H1 (cell line): ENCODE measurements around the gene CTIF. TPM values are rescaled to one million over a fixed set of nuclear protein-coding genes. Genes with fewer than 3 reads are reported as not detected.

Experiments used
- CTCF ChIA-PET: fragments of 300-600 bp; sonication (Branson Sonifier 250); formaldehyde crosslinking; loops from one replicate; lab custom pipeline; 2021; ENCODE audit not compliant: partially characterized antibody; lab: Charles Lee
- POLR2A ChIA-PET: fragments of 300-600 bp; sonication (Branson Sonifier 250); formaldehyde crosslinking; loops from one replicate; lab custom pipeline; 2021; ENCODE audit warnings: inconsistent platforms; ENCODE audit not compliant: partially characterized antibody; lab: Charles Lee
- DNase-seq, 2 experiments: peaks; one replicate each; pipeline versions ENCODE4 v3.0.0 to v3.0.0-alpha.2; 2010 to 2022; ENCODE audit warnings: low spot score in 2 of 2, low read depth in 1 of 2, mixed read lengths in 1 of 2
- FAIRE-seq: peaks from 2 replicates; lab custom pipeline; 2011; peaks lifted over from hg19 to GRCh38; lab: Jason Lieb, UNC
- H2AFZ ChIP-seq: 2 replicates; pipeline ENCODE4 v1.8.1; 2012; ENCODE audit warnings: low read length, inconsistent platforms
- H2AK5ac ChIP-seq: 2 replicates; pipeline ENCODE4 v1.6.1; 2013; ENCODE audit warnings: low read depth, low read length
- H2BK120ac ChIP-seq: replicated peaks from 2 replicates; pipeline ENCODE3; 2013; ENCODE audit warnings: low read depth, low read length, inconsistent platforms
- H2BK12ac ChIP-seq: 2 replicates; pipeline ENCODE4 v1.6.1; 2013; ENCODE audit warnings: low read depth, low read length
- H2BK15ac ChIP-seq: 2 replicates; pipeline ENCODE4 v1.6.1; 2013; ENCODE audit warnings: low read length
- H2BK20ac ChIP-seq: 2 replicates; pipeline ENCODE4 v1.6.1; 2013; ENCODE audit warnings: low read length
- H2BK5ac ChIP-seq: 2 replicates; pipeline ENCODE4 v1.6.1; 2013; ENCODE audit warnings: low read depth, low read length
- H3K14ac ChIP-seq: 2 replicates; pipeline ENCODE4 v1.6.1; 2013; ENCODE audit warnings: inconsistent platforms; ENCODE audit not compliant: insufficient read length
- H3K18ac ChIP-seq: 2 replicates; pipeline ENCODE4 v1.6.1; 2013; ENCODE audit warnings: low read length; ENCODE audit errors: extremely low read depth
- H3K23ac ChIP-seq: 2 replicates; pipeline ENCODE4 v1.6.1; 2013; ENCODE audit warnings: inconsistent platforms; ENCODE audit not compliant: insufficient read length
- H3K23me2 ChIP-seq: 2 replicates; pipeline ENCODE4 v1.6.1; 2013; ENCODE audit warnings: low read depth, low read length
- H3K27ac ChIP-seq: 2 replicates; pipeline ENCODE4 v1.6.1; 2011; ENCODE audit warnings: low read depth, low read length, inconsistent platforms
- H3K27me3 ChIP-seq, 4 experiments: replicated peaks in 1 of 4; 1 replicate in 1 of 4; 2 replicates in 3 of 4; pipeline versions ENCODE4 v1.6.1 to v1.8.1; 2011 to 2013; ENCODE audit warnings: low read length in 3 of 4, mild to moderate bottlenecking in 3 of 4, inconsistent platforms in 2 of 4, mixed read lengths in 2 of 4, moderate library complexity in 1 of 4; ENCODE audit not compliant: control insufficient read depth in 3 of 4, insufficient read depth in 3 of 4; ENCODE audit errors: extremely low read depth in 1 of 4
- H3K36me3 ChIP-seq, 4 experiments: 2 replicates each; pipeline versions ENCODE4 v1.6.1 to v1.8.1; 2011 to 2013; ENCODE audit warnings: mild to moderate bottlenecking in 4 of 4, low read length in 3 of 4, moderate library complexity in 2 of 4, control low read depth in 1 of 4, inconsistent platforms in 1 of 4; ENCODE audit not compliant: insufficient read depth in 4 of 4, control insufficient read depth in 2 of 4
- H3K4ac ChIP-seq: replicated peaks from 2 replicates; pipeline ENCODE3; 2013; ENCODE audit warnings: low read length, low read depth, mixed read lengths, inconsistent platforms; ENCODE audit not compliant: insufficient read length
- H3K4me1 ChIP-seq, 4 experiments: replicated peaks in 1 of 4; 1 replicate in 1 of 4; 2 replicates in 3 of 4; pipeline versions ENCODE4 v1.6.1 to v1.8.1; 2011 to 2013; ENCODE audit warnings: low read length in 3 of 4, inconsistent platforms in 2 of 4, mixed read lengths in 1 of 4; ENCODE audit not compliant: insufficient read depth in 4 of 4, control insufficient read depth in 3 of 4
- H3K4me2 ChIP-seq, 2 experiments: 2 replicates each; pipeline versions ENCODE4 v1.6.1 to v1.8.1; 2011 to 2013; ENCODE audit warnings: low read depth in 2 of 2, low read length in 2 of 2, control low read depth in 1 of 2, inconsistent platforms in 1 of 2, mild to moderate bottlenecking in 1 of 2; ENCODE audit not compliant: insufficient read depth in 1 of 2
- H3K4me3 ChIP-seq, 4 experiments: fragments of 200-600, 300-600 bp in 1 of 4; sonication (generic), shearing (Covaris generic), sonication (Bioruptor Twin) in 1 of 4; 2 replicates each; pipeline versions ENCODE4 v1.5.1 to v1.8.1; 2011 to 2016; ENCODE audit warnings: low read length in 4 of 4, low read depth in 3 of 4, control low read depth in 2 of 4, inconsistent platforms in 2 of 4, mild to moderate bottlenecking in 2 of 4, mixed read lengths in 1 of 4, moderate library complexity in 1 of 4; ENCODE audit not compliant: insufficient read depth in 2 of 4; ENCODE audit errors: extremely low read depth in 1 of 4
- H3K56ac ChIP-seq: replicated peaks from 2 replicates; pipeline ENCODE3; 2013; ENCODE audit warnings: low read depth, mild to moderate bottlenecking, mixed read lengths, low read length, inconsistent platforms; ENCODE audit not compliant: insufficient read length
- H3K79me1 ChIP-seq: 2 replicates; pipeline ENCODE4 v1.6.1; 2013; ENCODE audit warnings: low read depth, low read length, control low read depth
- H3K79me2 ChIP-seq, 2 experiments: 2 replicates each; pipeline versions ENCODE4 v1.6.1 to v1.8.1; 2012 to 2013; ENCODE audit warnings: low read length in 2 of 2, mild to moderate bottlenecking in 2 of 2, inconsistent platforms in 1 of 2; ENCODE audit not compliant: insufficient read depth in 2 of 2, control insufficient read depth in 1 of 2
- H3K9ac ChIP-seq, 4 experiments: replicated peaks in 1 of 4; 1 replicate in 1 of 4; 2 replicates in 3 of 4; pipeline versions ENCODE4 v1.6.1 to v1.8.1; 2011 to 2013; ENCODE audit warnings: low read depth in 3 of 4, low read length in 3 of 4, control low read depth in 2 of 4, mild to moderate bottlenecking in 2 of 4, moderate library complexity in 2 of 4, inconsistent platforms in 1 of 4; ENCODE audit errors: extremely low read depth in 1 of 4
- H3K9me3 ChIP-seq, 2 experiments: 2 replicates each; pipeline versions ENCODE4 v1.6.1 to v1.8.1; 2012 to 2013; ENCODE audit warnings: mild to moderate bottlenecking in 2 of 2, moderate library complexity in 2 of 2, control low read depth in 1 of 2, inconsistent platforms in 1 of 2, low read depth in 1 of 2, low read length in 1 of 2, mixed read lengths in 1 of 2; ENCODE audit not compliant: insufficient read depth in 2 of 2
- H4K20me1 ChIP-seq, 2 experiments: replicated peaks in 1 of 2; 2 replicates each; pipeline versions ENCODE3 to v1.8.1; 2011 to 2013; ENCODE audit warnings: inconsistent platforms in 2 of 2, low read length in 2 of 2, mild to moderate bottlenecking in 1 of 2; ENCODE audit not compliant: insufficient read depth in 2 of 2, control insufficient read depth in 1 of 2
- H4K5ac ChIP-seq: 2 replicates; pipeline ENCODE4 v1.6.1; 2013; ENCODE audit warnings: low read length, low read depth, mixed read lengths, inconsistent platforms; ENCODE audit not compliant: insufficient read length
- H4K8ac ChIP-seq: 2 replicates; pipeline ENCODE4 v1.8.0; 2013; ENCODE audit warnings: mild to moderate bottlenecking, moderate library complexity, low read length, inconsistent platforms; ENCODE audit not compliant: insufficient read depth; ENCODE audit errors: extremely low read depth
- H4K91ac ChIP-seq: replicated peaks from 2 replicates; pipeline ENCODE3; 2013; ENCODE audit warnings: low read length, mixed read lengths, inconsistent platforms; ENCODE audit not compliant: insufficient read length
- ASH2L ChIP-seq: fragments of 200-600, 300-600 bp; sonication (generic); IDR thresholded peaks from one replicate; pipeline ENCODE4 v1.7.1; 2017; ENCODE audit warnings: low read length
- CHD2 ChIP-seq: IDR thresholded peaks from 2 replicates; pipeline ENCODE4 v1.6.1; 2012; ENCODE audit warnings: low read length, improper control_type of control experiment
- EGR1 ChIP-seq: IDR thresholded peaks from 2 replicates; pipeline ENCODE4 v1.6.1; 2011; ENCODE audit warnings: low read depth, low read length, borderline replicate concordance
- GTF2F1 ChIP-seq: IDR thresholded peaks from 2 replicates; pipeline ENCODE4 v1.6.1; 2012; ENCODE audit warnings: low read depth, low read length, improper control_type of control experiment, borderline replicate concordance
- HDAC2 ChIP-seq, 2 experiments: fragments of 300-600 bp in 1 of 2; sonication (generic) in 1 of 2; IDR thresholded peaks; 2 replicates each; pipeline ENCODE4 v1.6.1; 2011 to 2012; ENCODE audit warnings: low read depth in 2 of 2, low read length in 2 of 2, mild to moderate bottlenecking in 2 of 2, moderate library complexity in 2 of 2, borderline replicate concordance in 1 of 2, inconsistent platforms in 1 of 2
- MAFK ChIP-seq: IDR thresholded peaks from 2 replicates; pipeline ENCODE4 v1.6.1; 2012; ENCODE audit warnings: low read depth, mild to moderate bottlenecking, improper control_type of control experiment, low read length
- NANOG ChIP-seq: IDR thresholded peaks from 2 replicates; pipeline ENCODE4 v1.6.1; 2011; ENCODE audit warnings: low read length, low read depth, mild to moderate bottlenecking, inconsistent platforms; ENCODE audit not compliant: insufficient read depth, poor library complexity, severe bottlenecking
- POLR2AphosphoS5 ChIP-seq: IDR thresholded peaks from 2 replicates; pipeline ENCODE4 v1.6.1; 2011; ENCODE audit warnings: low read depth, low read length
- RAD21 ChIP-seq, 2 experiments: IDR thresholded peaks in 1 of 2; conservative IDR thresholded peaks in 1 of 2; 2 replicates each; pipeline ENCODE4 v1.6.1; 2011; ENCODE audit warnings: low read depth in 2 of 2, low read length in 2 of 2, improper control_type of control experiment in 1 of 2, inconsistent platforms in 1 of 2, mild to moderate bottlenecking in 1 of 2, moderate library complexity in 1 of 2
- SIRT6 ChIP-seq: IDR thresholded peaks from one replicate; pipeline ENCODE4 v1.7.1; 2012; ENCODE audit warnings: low read length, inconsistent platforms
- ZNF274 ChIP-seq: IDR thresholded peaks from 2 replicates; pipeline ENCODE4 v1.7.0; 2012; ENCODE audit warnings: low read length, borderline replicate concordance; ENCODE audit errors: extremely low read depth
- WGBS, 2 experiments: shearing (Covaris generic) in 1 of 2; methylation state at CpG; one replicate each; pipeline versions ENCODE4 v1.1.6 to v1.1.7; 2013 to 2015; ENCODE audit warnings: low lambda C conversion rate in 2 of 2, mixed read lengths in 2 of 2, inconsistent platforms in 1 of 2, low coverage in 1 of 2, missing lambda C conversion rate in 1 of 2; ENCODE audit not compliant: insufficient replicate concordance in 2 of 2, insufficient coverage in 1 of 2, insufficient read length in 1 of 2; ENCODE audit errors: extremely low coverage in 1 of 2, missing lambda C conversion rate in 1 of 2; 5-methylcytosine and 5-hydroxymethylcytosine counted together
- polyA plus RNA-seq, 7 experiments: library from polyadenylated mRNA; depleted of rRNA in 3 of 7; stranded (reverse) in 5 of 7; unstranded in 2 of 7; fragments of >200 nt in 5 of 7; fragments of 200-250 nt in 2 of 7; gene quantifications; 1 replicate in 5 of 7; 2 replicates in 1 of 7; 4 replicates in 1 of 7; pipeline versions ENCODE4 v1.2.1 to v1.2.3, GENCODE V29; 2011 to 2013; ENCODE audit warnings: missing spikeins in 2 of 7, mixed read lengths in 2 of 7
- total RNA-seq: library from RNA; stranded (reverse); fragmentation: NEBNext Ultra II Directional; extraction: Animal tissue kit (Norgen Biotek cat#: 25700); gene quantifications from 2 replicates; pipeline ENCODE4 v1.2.1, GENCODE V29; 2021
- TF ChIP-seq, protein P1 (sequence below): IDR thresholded peaks from 2 replicates; pipeline ENCODE4 v1.6.1; 2012; ENCODE audit warnings: low read length, inconsistent platforms

The CTIF gene
- total and polyA plus RNA-seq, 2 of the 8 experiments (the other 6 are each of a cell fraction or from before 2014, with no cell fraction given) = 9.0 to 17.8 TPM

GRCh38 chr18:48689548-48689947, 150.7 kb downstream of the CTIF start:
- H2BK15ac ChIP-seq = no peak overlapping the region
- H3K9ac ChIP-seq = no peak overlapping the region
- H2AK5ac ChIP-seq = no peak overlapping the region
- H3K9me3 ChIP-seq = no peaks in the 10 kb centered on the region
- no peak overlapping the region for H3K56ac ChIP-seq
- no peak overlapping the region for H2BK20ac ChIP-seq
- H3K18ac ChIP-seq = no peak overlapping the region
- H3K27ac ChIP-seq = no peak overlapping the region
- H3K4me3 ChIP-seq = no peak overlapping the region
- H2BK5ac ChIP-seq = no peak overlapping the region
- H3K27me3 ChIP-seq = no peaks in the 10 kb centered on the region
- H2BK12ac ChIP-seq = no peak overlapping the region
- H4K91ac ChIP-seq = no peak overlapping the region
- H3K4me1 ChIP-seq = no peaks in the 10 kb centered on the region
- H3K79me1 ChIP-seq = no peaks in the 10 kb centered on the region
- POLR2A ChIA-PET = interaction anchor here (0.8 to 1.2 kb wide), 2 partner anchors 17 to 36 kb away, joined by 3 read pairs; no protein-coding TSS in a partner anchor
- DNase-seq = no peak
- H3K4ac ChIP-seq = no peak overlapping the region
- FAIRE-seq = no peak
- peaks cover 2% of the 10 kb centered on the region; the same call in 1 of the 2 replicates for H3K23me2 ChIP-seq
- H3K79me2 ChIP-seq = no peaks in the 10 kb centered on the region
- H3K36me3 ChIP-seq = no peaks in the 10 kb centered on the region; a peak in 1 of 8 replicates
- CTCF ChIA-PET = interaction anchor here (0.7 to 4.8 kb wide), 5 partner anchors 15 to 82 kb away, joined by 3 to 27 read pairs (median 5); no protein-coding TSS in a partner anchor
- H3K14ac ChIP-seq = no peak overlapping the region
- H3K23ac ChIP-seq = no peak overlapping the region
- no peak overlapping the region for H4K8ac ChIP-seq
- no peak overlapping the region for H3K4me2 ChIP-seq
- H4K5ac ChIP-seq = no peak overlapping the region
- WGBS, 2 experiments = 73% methylated on average over 4 of the region's 4 CpGs; no CpG with 5 or more reads in 1 of the 2 experiments
- H4K20me1 ChIP-seq = no peaks in the 10 kb centered on the region
- no peak overlapping the region for H2BK120ac ChIP-seq
- no peak overlapping the region for H2AFZ ChIP-seq
- TF ChIP-seq, protein P1, sequence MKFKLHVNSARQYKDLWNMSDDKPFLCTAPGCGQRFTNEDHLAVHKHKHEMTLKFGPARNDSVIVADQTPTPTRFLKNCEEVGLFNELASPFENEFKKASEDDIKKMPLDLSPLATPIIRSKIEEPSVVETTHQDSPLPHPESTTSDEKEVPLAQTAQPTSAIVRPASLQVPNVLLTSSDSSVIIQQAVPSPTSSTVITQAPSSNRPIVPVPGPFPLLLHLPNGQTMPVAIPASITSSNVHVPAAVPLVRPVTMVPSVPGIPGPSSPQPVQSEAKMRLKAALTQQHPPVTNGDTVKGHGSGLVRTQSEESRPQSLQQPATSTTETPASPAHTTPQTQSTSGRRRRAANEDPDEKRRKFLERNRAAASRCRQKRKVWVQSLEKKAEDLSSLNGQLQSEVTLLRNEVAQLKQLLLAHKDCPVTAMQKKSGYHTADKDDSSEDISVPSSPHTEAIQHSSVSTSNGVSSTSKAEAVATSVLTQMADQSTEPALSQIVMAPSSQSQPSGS = no peak
- TF ChIP-seq HDAC2 (IDR thresholded peaks at IDR 0.05; ENCODE audit: borderline replicate concordance in 1 of 2, low read depth in 2 of 2, low read length in 2 of 2) (no peak), EGR1 (no peak), POLR2AphosphoS5 (no peak), ZNF274 (no peak), NANOG (no peak), RAD21 (IDR thresholded peaks at IDR 0.05 in 1 of 2, conservative IDR thresholded peaks at IDR 0.05 in 1 of 2; ENCODE audit: low read depth in 2 of 2, low read length in 2 of 2) (no peak), CHD2 (no peak), MAFK (no peak), SIRT6 (no peak), ASH2L (no peak), GTF2F1 (no peak)
